ENCODE measurements around the gene ZEB2.

ZEB2 gene

DNA sequence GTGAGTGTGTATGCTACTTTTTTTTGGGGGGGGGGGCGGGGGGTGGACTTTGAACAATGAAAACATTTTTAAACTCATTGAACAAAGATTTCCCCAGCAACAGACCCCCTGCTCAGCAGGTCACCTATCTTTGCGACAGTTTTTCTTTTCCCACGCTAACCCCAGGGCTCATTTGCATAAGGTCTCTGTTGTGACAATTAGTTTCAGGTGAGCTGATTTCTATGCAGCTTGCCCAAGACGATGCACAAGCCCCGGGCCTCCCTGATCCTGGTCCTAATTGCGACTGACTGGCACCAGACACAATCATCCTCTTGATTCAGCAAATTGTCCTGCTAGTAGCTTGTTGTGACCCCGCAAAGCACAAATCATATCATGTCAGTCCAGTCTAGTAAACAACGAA lies 40.3 kb downstream of the ZEB2 start:
- TF ChIP-seq, protein P1, sequence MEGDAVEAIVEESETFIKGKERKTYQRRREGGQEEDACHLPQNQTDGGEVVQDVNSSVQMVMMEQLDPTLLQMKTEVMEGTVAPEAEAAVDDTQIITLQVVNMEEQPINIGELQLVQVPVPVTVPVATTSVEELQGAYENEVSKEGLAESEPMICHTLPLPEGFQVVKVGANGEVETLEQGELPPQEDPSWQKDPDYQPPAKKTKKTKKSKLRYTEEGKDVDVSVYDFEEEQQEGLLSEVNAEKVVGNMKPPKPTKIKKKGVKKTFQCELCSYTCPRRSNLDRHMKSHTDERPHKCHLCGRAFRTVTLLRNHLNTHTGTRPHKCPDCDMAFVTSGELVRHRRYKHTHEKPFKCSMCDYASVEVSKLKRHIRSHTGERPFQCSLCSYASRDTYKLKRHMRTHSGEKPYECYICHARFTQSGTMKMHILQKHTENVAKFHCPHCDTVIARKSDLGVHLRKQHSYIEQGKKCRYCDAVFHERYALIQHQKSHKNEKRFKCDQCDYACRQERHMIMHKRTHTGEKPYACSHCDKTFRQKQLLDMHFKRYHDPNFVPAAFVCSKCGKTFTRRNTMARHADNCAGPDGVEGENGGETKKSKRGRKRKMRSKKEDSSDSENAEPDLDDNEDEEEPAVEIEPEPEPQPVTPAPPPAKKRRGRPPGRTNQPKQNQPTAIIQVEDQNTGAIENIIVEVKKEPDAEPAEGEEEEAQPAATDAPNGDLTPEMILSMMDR (IDR thresholded peaks at IDR 0.05; ENCODE audit: insufficient read depth, low read length) = no peak
- TF ChIP-seq SPI1 (IDR thresholded peaks at IDR 0.05; ENCODE audit: borderline replicate concordance, low read depth) (no peak), GABPA (IDR thresholded peaks at IDR 0.05; ENCODE audit: low read depth) (no peak)
- TF ChIP-seq, protein P2, sequence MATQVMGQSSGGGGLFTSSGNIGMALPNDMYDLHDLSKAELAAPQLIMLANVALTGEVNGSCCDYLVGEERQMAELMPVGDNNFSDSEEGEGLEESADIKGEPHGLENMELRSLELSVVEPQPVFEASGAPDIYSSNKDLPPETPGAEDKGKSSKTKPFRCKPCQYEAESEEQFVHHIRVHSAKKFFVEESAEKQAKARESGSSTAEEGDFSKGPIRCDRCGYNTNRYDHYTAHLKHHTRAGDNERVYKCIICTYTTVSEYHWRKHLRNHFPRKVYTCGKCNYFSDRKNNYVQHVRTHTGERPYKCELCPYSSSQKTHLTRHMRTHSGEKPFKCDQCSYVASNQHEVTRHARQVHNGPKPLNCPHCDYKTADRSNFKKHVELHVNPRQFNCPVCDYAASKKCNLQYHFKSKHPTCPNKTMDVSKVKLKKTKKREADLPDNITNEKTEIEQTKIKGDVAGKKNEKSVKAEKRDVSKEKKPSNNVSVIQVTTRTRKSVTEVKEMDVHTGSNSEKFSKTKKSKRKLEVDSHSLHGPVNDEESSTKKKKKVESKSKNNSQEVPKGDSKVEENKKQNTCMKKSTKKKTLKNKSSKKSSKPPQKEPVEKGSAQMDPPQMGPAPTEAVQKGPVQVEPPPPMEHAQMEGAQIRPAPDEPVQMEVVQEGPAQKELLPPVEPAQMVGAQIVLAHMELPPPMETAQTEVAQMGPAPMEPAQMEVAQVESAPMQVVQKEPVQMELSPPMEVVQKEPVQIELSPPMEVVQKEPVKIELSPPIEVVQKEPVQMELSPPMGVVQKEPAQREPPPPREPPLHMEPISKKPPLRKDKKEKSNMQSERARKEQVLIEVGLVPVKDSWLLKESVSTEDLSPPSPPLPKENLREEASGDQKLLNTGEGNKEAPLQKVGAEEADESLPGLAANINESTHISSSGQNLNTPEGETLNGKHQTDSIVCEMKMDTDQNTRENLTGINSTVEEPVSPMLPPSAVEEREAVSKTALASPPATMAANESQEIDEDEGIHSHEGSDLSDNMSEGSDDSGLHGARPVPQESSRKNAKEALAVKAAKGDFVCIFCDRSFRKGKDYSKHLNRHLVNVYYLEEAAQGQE (IDR thresholded peaks at IDR 0.05; ENCODE audit: insufficient replicate concordance, low read depth) = no peak
- H3K27ac ChIP-seq (replicated peaks) = no peak overlapping the region
- no peak for DNase-seq (ENCODE audit: low read depth in 1 of 2, low spot score in 1 of 2)
- H3K4me3 ChIP-seq (replicated peaks; ENCODE audit: insufficient read depth, low read length) = no peak overlapping the region
- no peaks in the 10 kb centered on the region for H3K27me3 ChIP-seq (ENCODE audit: insufficient read depth, poor library complexity, severe bottlenecking)

DNA sequence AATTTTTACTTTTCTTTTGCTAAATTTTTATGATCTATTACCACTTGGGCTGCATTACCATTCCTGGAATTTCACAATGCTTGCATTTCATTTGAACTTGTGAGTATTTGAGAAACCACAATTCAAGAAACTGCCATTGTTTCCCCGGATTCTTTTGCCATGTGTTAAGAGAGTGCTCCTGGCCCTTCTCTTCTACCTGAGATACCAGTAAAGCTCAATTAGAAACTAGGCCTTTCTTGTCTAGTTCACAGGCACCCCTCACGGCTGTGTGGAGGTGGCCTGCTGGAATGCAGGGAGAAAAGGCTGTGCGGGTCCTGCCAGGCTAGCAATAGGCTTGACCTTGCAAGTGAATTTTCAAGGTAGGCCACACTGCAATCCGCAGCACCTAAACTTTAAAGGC lies 40.8 kb downstream of the ZEB2 start:
- DNase-seq (ENCODE audit: low read depth in 1 of 2, low spot score in 1 of 2) = no peak
- H3K27ac ChIP-seq (replicated peaks) = no peak overlapping the region
- TF ChIP-seq SPI1 (IDR thresholded peaks at IDR 0.05; ENCODE audit: borderline replicate concordance, low read depth) (no peak), POLR2AphosphoS5 (IDR thresholded peaks at IDR 0.05; ENCODE audit: low read depth) (no peak)
- TF ChIP-seq, protein P1 (IDR thresholded peaks at IDR 0.05; ENCODE audit: insufficient read depth, low read length) = no peak
- TF ChIP-seq, protein P2 (IDR thresholded peaks at IDR 0.05; ENCODE audit: insufficient replicate concordance, low read depth) = no peak

DNA sequence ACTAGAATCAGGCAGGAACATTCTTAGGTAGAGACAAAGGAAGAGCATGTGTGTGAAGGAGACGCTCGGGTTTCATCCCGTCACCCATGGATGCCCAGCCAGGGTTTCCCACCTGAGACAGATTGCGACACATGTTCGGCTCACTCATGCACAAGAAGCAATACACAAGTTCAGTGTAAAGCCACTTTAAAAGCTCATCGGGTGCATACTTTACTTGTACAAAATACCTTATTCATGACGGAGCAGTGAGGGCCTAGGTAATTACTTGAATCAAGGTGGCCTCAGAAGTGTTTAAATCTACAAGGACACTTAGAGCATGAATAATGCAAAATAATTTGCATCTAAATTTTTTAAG lies 42.0 kb downstream of the ZEB2 start:
- no peak for DNase-seq (ENCODE audit: low read depth in 1 of 2, low spot score in 1 of 2)
- H3K4me3 ChIP-seq (replicated peaks; ENCODE audit: insufficient read depth, low read length) = no peak overlapping the region
- no peak overlapping the region for H3K27ac ChIP-seq (replicated peaks)
- no peaks in the 10 kb centered on the region for H3K27me3 ChIP-seq (ENCODE audit: insufficient read depth, poor library complexity, severe bottlenecking)
- TF ChIP-seq, protein P1 (IDR thresholded peaks at IDR 0.05; ENCODE audit: insufficient read depth, low read length) = no peak
- TF ChIP-seq POLR2AphosphoS5 (IDR thresholded peaks at IDR 0.05; ENCODE audit: low read depth) (no peak), GABPA (IDR thresholded peaks at IDR 0.05; ENCODE audit: low read depth) (no peak), SPI1 (IDR thresholded peaks at IDR 0.05; ENCODE audit: borderline replicate concordance, low read depth) (no peak)
- TF ChIP-seq, protein P2 (IDR thresholded peaks at IDR 0.05; ENCODE audit: insufficient replicate concordance, low read depth) = no peak

More for the DNA sequence above, 40.8 kb downstream of the ZEB2 start:
- Histone ChIP-seq H3K4me3 (replicated peaks; ENCODE audit: insufficient read depth, low read length) (no peak overlapping the region), H3K27me3 (ENCODE audit: insufficient read depth, poor library complexity, severe bottlenecking) (no peaks in the 10 kb centered on the region)

Data from HL-60 (cell line).